ENCODE results near the gene NOS1.
"Not testable (repeated sequence)": the region's sequence is repeated elsewhere in the genome, so short reads cannot be mapped to it uniquely, and the experiment has no call there.

The NOS1 gene

GRCh38 chr12:117390866-117391265, 29.4 kb upstream of the NOS1 start:
- H3K4me2 ChIP-seq (ENCODE audit: low read length), result no peak overlapping the region
- no peaks in the 10 kb centered on the region for H3K4me1 ChIP-seq (ENCODE audit: control insufficient read depth, insufficient read depth, low read length)
- no peak overlapping the region for H3K4me3 ChIP-seq (ENCODE audit: low read length)
- H3K27me3 ChIP-seq (ENCODE audit: control insufficient read depth, insufficient read depth, low read length), result no peaks in the 10 kb centered on the region
- peaks cover 7% of the 10 kb centered on the region for H3K9me3 ChIP-seq (replicated peaks; ENCODE audit: low read length)
- H3K36me3 ChIP-seq (ENCODE audit: insufficient read depth, low read length), result no peaks in the 10 kb centered on the region
- H3K9ac ChIP-seq (ENCODE audit: low read depth, low read length), result no peak overlapping the region

- Histone ChIP-seq H3K4me2 (ENCODE audit: low read length) (no peak overlapping the region), H3K4me1 (ENCODE audit: control insufficient read depth, insufficient read depth, low read length) (no peaks in the 10 kb centered on the region), H3K4me3 (ENCODE audit: low read length) (no peak overlapping the region), H3K27me3 (ENCODE audit: control insufficient read depth, insufficient read depth, low read length) (no peaks in the 10 kb centered on the region), H3K36me3 (ENCODE audit: insufficient read depth, low read length) (no peaks in the 10 kb centered on the region), H3K9me3 (replicated peaks; ENCODE audit: low read length) (peaks cover 7% of the 10 kb centered on the region), H3K9ac (ENCODE audit: low read depth, low read length) (no peak overlapping the region)
These were observed 27.6 kb upstream of the NOS1 start for GRCh38 chr12:117388951-117389446.

- Histone ChIP-seq H3K9ac (ENCODE audit: low read depth, low read length) (no peak overlapping the region), H3K9me3 (replicated peaks; ENCODE audit: low read length) (peaks cover 10% of the 10 kb centered on the region), H3K4me3 (ENCODE audit: low read length) (no peak overlapping the region), H3K36me3 (ENCODE audit: insufficient read depth, low read length) (no peaks in the 10 kb centered on the region), H3K27me3 (ENCODE audit: control insufficient read depth, insufficient read depth, low read length) (no peaks in the 10 kb centered on the region), H3K4me1 (ENCODE audit: control insufficient read depth, insufficient read depth, low read length) (no peaks in the 10 kb centered on the region), H3K4me2 (ENCODE audit: low read length) (no peak overlapping the region)
These were observed 26.4 kb upstream of the NOS1 start for GRCh38 chr12:117387832-117388231.

DNA sequence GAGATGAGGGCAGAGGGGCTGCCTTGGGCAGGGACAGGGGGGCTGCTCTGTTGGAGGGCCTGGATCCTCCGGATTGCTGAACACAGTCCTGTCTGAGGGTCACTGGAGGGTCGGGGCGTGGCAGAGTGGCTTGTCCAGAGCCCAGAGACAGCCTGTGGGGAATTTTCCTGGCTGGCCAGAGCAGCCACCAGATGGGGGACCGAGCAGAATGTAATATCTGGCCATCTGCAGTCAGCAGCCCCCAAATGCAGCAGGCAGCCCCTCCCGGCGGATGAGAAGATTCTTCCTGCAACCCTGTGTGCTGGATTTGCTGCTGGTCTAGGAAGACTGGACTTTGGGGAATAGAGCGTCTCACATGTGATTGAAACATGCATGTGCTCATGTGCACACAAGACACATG, 23.3 kb upstream of the NOS1 start:
- Histone ChIP-seq H3K4me2 (ENCODE audit: low read length) (no peak overlapping the region), H3K4me1 (ENCODE audit: control insufficient read depth, insufficient read depth, low read length) (no peaks in the 10 kb centered on the region), H3K9me3 (replicated peaks; ENCODE audit: low read length) (peaks cover 19% of the 10 kb centered on the region), H3K27me3 (ENCODE audit: control insufficient read depth, insufficient read depth, low read length) (no peaks in the 10 kb centered on the region), H3K9ac (ENCODE audit: low read depth, low read length) (no peak overlapping the region), H3K4me3 (ENCODE audit: low read length) (no peak overlapping the region), H3K36me3 (ENCODE audit: insufficient read depth, low read length) (no peaks in the 10 kb centered on the region)

DNA sequence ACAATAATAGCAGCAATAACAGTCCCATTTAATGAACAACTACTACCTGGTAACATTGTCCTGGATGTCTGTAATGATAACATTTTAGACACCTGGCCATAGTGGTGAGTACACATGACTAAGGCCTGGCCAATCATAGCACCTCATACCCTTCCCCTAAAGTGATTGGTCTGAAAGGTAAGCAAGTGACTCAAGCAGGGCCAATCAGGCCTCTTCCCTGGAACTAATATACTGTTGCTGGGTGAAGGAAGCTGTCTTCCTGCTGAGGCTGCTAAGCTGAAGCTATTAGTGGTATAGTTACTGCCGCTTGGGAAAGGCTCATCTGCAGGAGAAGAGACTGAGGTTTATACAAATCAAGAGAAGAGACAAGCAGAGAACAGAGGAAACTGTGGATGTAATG, 18.7 kb upstream of the NOS1 start:
- Histone ChIP-seq H3K27me3 (ENCODE audit: control insufficient read depth, insufficient read depth, low read length) (no peaks in the 10 kb centered on the region), H3K4me1 (ENCODE audit: control insufficient read depth, insufficient read depth, low read length) (no peaks in the 10 kb centered on the region), H3K9ac (ENCODE audit: low read depth, low read length) (no peak overlapping the region), H3K4me2 (ENCODE audit: low read length) (no peak overlapping the region), H3K4me3 (ENCODE audit: low read length) (no peak overlapping the region), H3K36me3 (ENCODE audit: insufficient read depth, low read length) (no peaks in the 10 kb centered on the region), H3K9me3 (replicated peaks; ENCODE audit: low read length) (peaks cover 21% of the 10 kb centered on the region)

GRCh38 chr12:117377758-117378157, 16.3 kb upstream of the NOS1 start:
- peaks cover 17% of the 10 kb centered on the region for H3K9me3 ChIP-seq (replicated peaks; ENCODE audit: low read length)
- no peak overlapping the region for H3K4me3 ChIP-seq (ENCODE audit: low read length)
- no peaks in the 10 kb centered on the region for H3K4me1 ChIP-seq (ENCODE audit: control insufficient read depth, insufficient read depth, low read length)
- no peaks in the 10 kb centered on the region for H3K27me3 ChIP-seq (ENCODE audit: control insufficient read depth, insufficient read depth, low read length)
- H3K36me3 ChIP-seq (ENCODE audit: insufficient read depth, low read length), result no peaks in the 10 kb centered on the region
- H3K9ac ChIP-seq (ENCODE audit: low read depth, low read length), result no peak overlapping the region
- H3K4me2 ChIP-seq (ENCODE audit: low read length), result no peak overlapping the region

DNA sequence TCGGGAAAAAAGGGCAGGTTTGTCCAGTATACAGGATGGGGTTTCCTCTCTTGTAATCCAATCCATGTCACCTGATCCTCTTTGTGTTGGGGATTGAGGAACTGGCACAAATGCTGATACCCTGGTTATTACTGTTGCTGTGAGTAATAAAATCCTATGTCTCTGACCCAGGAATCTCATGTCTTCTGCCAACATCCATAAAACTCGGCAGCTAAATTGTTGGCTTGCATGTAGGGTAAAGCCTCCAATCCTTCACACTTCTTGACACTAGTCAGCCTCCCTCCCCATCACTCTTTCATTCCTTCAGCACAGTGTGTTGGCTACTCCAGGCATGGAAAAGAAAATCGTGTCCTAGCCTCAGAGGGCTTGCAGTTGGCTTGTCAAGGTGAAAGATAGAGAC, 9.2 kb upstream of the NOS1 start:
- Histone ChIP-seq H3K9ac (ENCODE audit: low read depth, low read length) (no peak overlapping the region), H3K36me3 (ENCODE audit: insufficient read depth, low read length) (no peaks in the 10 kb centered on the region), H3K4me1 (ENCODE audit: control insufficient read depth, insufficient read depth, low read length) (no peaks in the 10 kb centered on the region), H3K4me3 (ENCODE audit: low read length) (no peak overlapping the region), H3K9me3 (replicated peaks; ENCODE audit: low read length) (no peaks in the 10 kb centered on the region), H3K27me3 (ENCODE audit: control insufficient read depth, insufficient read depth, low read length) (no peaks in the 10 kb centered on the region), H3K4me2 (ENCODE audit: low read length) (no peak overlapping the region)

GRCh38 chr12:117370000-117370399, 8.6 kb upstream of the NOS1 start:
- not testable (repeated sequence) for H3K36me3 ChIP-seq (ENCODE audit: insufficient read depth, low read length); H3K27me3 ChIP-seq (ENCODE audit: control insufficient read depth, insufficient read depth, low read length); H3K4me3 ChIP-seq (ENCODE audit: low read length); H3K4me2 ChIP-seq (ENCODE audit: low read length); H3K9ac ChIP-seq (ENCODE audit: low read depth, low read length); H3K4me1 ChIP-seq (ENCODE audit: control insufficient read depth, insufficient read depth, low read length); H3K9me3 ChIP-seq (replicated peaks; ENCODE audit: low read length)

GRCh38 chr12:117367006-117367638, 5.7 kb upstream of the NOS1 start:
- Histone ChIP-seq H3K27me3 (ENCODE audit: control insufficient read depth, insufficient read depth, low read length) (peaks cover 26% of the 10 kb centered on the region), H3K4me1 (ENCODE audit: control insufficient read depth, insufficient read depth, low read length) (no peaks in the 10 kb centered on the region)

GRCh38 chr12:117365049-117365616, 3.7 kb upstream of the NOS1 start:
- Histone ChIP-seq H3K4me2 (ENCODE audit: low read length) (no peak overlapping the region), H3K9me3 (replicated peaks; ENCODE audit: low read length) (no peaks in the 10 kb centered on the region), H3K9ac (ENCODE audit: low read depth, low read length) (no peak overlapping the region), H3K4me1 (ENCODE audit: control insufficient read depth, insufficient read depth, low read length) (no peaks in the 10 kb centered on the region), H3K36me3 (ENCODE audit: insufficient read depth, low read length) (no peaks in the 10 kb centered on the region), H3K27me3 (ENCODE audit: control insufficient read depth, insufficient read depth, low read length) (peaks cover 37% of the 10 kb centered on the region), H3K4me3 (ENCODE audit: low read length) (no peak overlapping the region)

More at GRCh38 chr12:117367006-117367638, 5.7 kb upstream of the NOS1 start:
- Histone ChIP-seq H3K36me3 (ENCODE audit: insufficient read depth, low read length) (no peaks in the 10 kb centered on the region), H3K9ac (ENCODE audit: low read depth, low read length) (no peak overlapping the region), H3K4me2 (ENCODE audit: low read length) (no peak overlapping the region), H3K4me3 (ENCODE audit: low read length) (no peak overlapping the region), H3K9me3 (replicated peaks; ENCODE audit: low read length) (no peaks in the 10 kb centered on the region)

DNA sequence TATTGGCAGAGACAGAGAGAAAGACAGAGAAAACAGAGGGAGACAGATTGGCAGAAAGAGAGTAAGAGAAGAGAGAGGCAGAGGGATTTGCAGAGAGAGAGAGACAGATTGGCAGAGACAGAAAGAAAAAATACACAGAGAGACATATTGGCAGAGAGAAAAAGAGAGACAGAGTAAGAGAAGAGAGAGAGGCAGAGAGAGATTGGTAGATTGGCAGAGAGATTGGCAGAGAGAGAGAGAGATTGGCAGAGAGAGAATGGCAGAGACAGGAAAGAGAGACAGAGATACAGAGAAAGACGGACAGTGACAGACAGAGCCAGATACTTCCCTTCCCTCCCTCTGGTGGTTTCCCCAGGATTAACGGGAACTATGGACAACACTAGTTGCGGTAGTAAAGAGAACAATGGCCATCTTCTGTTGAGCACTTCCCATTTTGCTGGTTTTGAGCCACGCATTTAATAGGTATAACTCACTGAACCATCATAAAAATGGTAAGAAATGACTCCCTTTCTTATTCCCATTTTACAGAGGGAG, 2.6 kb upstream of the NOS1 start:
- H3K4me2 ChIP-seq (ENCODE audit: low read length), result no peak overlapping the region
- H3K9me3 ChIP-seq (replicated peaks; ENCODE audit: low read length), result no peaks in the 10 kb centered on the region
- H3K36me3 ChIP-seq (ENCODE audit: insufficient read depth, low read length), result no peaks in the 10 kb centered on the region
- H3K4me3 ChIP-seq (ENCODE audit: low read length), result no peak overlapping the region
- no peak overlapping the region for H3K9ac ChIP-seq (ENCODE audit: low read depth, low read length)
- H3K27me3 ChIP-seq (ENCODE audit: control insufficient read depth, insufficient read depth, low read length), result peaks cover 43% of the 10 kb centered on the region
- no peaks in the 10 kb centered on the region for H3K4me1 ChIP-seq (ENCODE audit: control insufficient read depth, insufficient read depth, low read length)
